GM21717 (cell line): ENCODE measurements around the gene RBM47.

Experiments used
- ATAC-seq: cut with Tn5 transposase; IDR thresholded peaks from one replicate; pipeline ENCODE4 v1.9.1; 2021; ENCODE audit warnings: mild to moderate bottlenecking, moderate library complexity; ENCODE audit not compliant: unreplicated experiment

RBM47 gene

GRCh38 chr4:40626183-40626990 is 3.3 kb downstream of the RBM47 start:
- no peak for ATAC-seq

DNA sequence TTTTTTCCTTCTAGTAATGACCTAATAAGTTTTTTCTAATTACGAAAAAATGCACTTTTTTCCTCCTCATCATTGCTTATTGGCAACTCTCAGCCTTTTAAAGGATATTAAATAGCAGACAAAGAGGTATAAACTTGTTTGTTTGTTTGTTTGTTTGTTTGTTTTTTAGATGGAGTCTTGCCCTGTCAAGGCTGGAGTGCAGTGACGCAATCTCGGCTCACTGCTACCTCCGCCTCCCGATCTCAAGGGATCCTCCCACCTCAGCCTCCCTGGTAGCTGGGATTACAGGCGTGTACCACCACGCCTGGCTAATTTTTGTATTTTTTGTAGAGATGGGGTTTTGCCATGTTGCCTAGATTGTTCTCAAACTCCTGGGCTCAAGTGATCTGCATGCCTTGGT is 6.0 kb downstream of the RBM47 start:
- ATAC-seq: no peak

DNA sequence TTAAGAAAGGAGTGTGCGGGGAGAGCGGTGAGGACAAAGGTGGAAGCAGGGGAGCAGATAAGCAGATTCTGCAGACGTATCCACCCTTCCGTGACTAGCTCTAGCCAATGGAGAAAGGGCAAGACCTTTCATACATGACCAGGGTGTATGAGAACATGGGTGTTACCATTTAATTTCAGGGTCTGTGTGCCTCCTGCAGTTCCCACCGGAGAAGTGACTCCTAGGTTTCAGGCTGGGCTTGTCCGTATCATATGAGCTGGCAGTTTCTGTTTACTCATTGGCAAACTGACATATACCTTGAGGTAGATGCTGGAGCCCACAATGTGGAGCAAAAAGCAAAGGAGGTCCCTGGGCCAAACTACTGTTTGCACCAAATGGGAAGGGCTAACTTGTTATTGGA is 6.8 kb downstream of the RBM47 start:
- no peak for ATAC-seq

DNA sequence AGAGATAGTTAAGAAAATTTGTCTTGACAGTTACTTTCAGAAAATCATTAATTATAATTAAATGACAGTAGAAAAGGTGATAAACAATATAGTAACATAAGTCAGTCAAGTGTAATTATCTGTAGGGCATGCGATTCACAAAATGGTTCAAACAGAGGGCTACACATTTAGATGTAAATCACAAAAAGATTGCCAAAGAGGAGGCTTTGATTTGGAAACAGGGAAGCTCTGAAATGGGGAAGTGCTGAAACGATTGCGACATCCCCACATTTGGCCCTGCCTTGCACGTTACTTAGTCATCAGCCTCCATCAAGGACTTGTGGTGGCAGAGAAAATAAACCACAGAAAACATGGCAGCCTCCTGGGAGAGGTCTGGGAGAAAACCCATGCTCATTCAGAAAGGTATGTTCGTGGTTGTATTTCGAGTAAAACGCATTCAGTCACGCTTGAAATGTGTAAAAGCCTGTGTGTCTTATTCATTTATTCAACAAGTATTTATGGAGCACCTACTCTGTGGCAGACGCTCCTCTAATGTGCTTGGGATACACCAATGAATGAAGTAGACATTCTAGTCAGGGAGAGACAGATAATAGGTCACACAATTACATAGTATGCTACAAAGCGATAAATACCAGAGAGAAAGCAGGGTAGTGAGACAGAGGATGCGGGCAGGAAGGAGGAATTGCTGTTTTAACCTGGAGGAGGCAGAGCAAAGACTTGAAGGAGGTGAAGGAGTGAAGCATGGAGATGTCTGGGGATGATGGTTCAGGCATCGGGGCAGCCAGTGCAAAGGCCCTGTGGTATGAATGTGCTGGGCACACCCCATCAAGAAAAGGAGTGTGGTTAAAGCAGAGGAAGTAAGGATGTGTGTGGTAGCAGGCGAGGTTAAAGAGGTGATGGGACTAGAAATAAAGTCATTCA is 7.8 kb downstream of the RBM47 start:
- ATAC-seq: peak; percentile 61

- ATAC-seq: no peak
Observed at GRCh38 chr4:40621229-40621591, 8.5 kb downstream of the RBM47 start.

DNA sequence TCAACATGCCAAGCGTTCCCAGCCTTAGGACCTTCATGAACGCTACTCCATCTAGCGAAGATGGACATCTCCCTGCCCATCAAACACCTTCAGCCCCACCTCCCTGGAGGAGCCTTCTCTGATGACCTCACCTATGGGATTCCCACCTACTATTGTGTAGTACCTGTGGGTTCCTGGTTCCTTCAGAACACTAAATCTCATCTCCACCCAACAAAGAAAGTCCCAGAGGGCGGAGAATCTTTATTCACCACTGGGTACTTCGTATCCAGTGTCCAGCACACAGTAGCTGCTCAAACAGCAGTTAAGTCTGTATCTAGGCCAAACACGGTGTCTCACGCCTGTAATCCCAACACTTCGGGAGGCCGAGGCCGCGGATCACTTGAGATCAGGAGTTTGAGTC is 10.1 kb downstream of the RBM47 start:
- no peak for ATAC-seq

DNA sequence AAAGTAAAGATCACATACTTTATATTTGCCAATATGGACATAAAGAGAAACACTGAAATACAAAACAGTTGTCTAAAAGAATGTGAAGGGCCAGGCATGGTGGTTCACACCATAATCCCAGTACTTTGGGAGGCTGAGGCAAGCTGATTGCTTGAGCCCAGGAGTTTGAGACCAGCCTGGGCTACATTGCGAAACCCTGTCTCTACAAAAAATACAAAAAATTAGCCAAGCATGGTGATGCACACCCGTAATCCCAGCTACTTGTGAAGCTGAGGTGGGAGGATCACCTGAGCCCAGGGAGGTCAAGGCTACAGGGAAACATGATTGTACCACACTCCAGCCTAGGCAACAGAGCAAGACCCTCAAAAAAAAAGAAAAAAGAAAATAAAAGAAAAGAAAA is 11.8 kb downstream of the RBM47 start:
- no peak for ATAC-seq

- ATAC-seq: no peak
Observed at GRCh38 chr4:40614031-40614430, 15.6 kb downstream of the RBM47 start.

DNA sequence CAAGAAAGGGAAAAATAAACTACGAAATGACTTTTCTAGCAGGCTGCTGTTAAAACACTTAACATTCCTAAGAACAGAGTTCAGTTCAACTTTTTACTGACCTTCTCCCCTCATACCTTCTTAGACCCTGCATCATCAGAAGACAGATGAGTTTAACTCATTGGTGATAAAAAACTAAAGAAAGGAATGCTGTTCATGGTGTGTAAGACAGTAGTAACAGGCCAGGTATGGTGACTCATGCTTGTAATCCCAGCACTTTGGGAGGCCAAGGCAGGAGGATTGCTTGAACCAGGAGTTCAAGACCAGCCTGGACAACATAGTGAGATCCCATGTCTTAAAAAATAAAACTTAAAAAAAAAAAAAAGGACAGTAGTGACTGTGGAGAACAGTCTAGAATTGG is 16.2 kb downstream of the RBM47 start:
- no peak for ATAC-seq

DNA sequence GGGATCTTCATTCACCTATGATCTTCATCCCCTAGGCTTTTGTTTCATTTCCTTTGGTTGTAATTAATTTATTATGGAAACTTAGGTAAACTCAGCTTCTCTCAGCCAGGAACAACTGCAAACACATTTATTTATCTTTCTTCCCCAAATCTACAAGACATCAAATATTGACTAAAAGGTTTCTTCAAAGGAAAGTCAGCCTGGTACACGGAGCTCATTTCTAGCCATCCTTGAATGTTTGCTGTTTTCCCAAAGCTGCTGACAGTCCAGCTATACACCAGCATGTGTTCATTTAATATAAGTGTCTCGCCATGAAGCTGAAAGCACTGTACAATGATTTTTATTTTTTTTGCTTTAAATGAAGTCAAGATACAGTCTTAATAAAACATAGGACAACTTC is 16.8 kb downstream of the RBM47 start:
- ATAC-seq: no peak

DNA sequence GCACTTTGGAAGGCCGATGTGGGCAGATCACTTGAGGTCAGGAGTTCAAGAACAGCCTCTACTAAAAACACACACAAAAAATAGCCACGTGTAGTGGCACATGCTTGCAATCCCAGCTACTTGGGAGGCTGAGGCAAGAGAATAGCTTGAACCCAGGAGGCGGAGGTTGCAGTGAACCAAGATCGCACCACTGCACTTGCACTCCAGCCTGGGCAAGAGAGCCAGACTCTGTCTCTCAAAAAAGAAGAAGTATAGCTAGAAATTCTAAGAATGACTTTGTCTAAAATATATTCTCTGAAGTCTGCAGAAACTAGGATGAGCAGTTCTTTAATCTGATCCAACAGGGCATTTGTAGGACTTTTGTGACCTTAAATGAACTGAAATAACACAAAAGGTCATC is 17.4 kb downstream of the RBM47 start:
- no peak for ATAC-seq

DNA sequence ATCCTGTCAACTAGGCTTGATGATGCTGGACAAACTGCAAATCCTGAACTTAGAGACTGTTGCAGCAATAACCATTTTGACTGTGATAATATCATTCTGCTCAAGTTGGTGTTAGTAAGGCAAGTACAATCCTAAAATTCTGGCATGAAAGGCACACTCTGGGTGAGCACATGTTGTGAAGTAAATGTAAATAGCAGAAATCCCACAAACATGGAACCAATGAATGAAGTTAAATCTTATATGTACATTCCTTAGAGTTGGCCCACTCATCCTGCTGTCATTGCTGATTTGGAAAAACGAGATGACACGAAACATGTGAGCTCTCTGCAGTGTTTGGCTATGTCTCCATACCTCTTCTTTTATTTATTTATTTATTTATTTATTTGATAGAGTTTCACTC is 21.0 kb downstream of the RBM47 start:
- ATAC-seq: no peak

DNA sequence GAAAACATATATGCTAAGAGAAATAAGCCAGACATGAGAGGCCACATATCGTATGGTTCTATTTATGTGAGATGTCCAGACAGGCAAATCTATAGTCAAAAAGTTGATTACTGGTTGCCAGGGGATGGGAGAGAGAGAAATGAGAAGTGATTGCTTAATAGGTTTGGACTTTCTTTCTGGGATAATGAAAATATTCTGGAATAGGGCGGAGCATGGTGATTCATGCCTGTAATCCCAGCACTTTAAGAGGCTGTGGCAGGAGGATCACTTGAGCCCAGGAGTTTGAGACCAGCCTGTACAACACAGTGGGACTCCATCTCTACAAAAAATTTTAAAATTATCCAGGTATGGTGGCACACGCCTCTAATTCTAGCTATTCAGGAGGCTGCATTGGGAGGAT is 22.4 kb downstream of the RBM47 start:
- no peak for ATAC-seq

DNA sequence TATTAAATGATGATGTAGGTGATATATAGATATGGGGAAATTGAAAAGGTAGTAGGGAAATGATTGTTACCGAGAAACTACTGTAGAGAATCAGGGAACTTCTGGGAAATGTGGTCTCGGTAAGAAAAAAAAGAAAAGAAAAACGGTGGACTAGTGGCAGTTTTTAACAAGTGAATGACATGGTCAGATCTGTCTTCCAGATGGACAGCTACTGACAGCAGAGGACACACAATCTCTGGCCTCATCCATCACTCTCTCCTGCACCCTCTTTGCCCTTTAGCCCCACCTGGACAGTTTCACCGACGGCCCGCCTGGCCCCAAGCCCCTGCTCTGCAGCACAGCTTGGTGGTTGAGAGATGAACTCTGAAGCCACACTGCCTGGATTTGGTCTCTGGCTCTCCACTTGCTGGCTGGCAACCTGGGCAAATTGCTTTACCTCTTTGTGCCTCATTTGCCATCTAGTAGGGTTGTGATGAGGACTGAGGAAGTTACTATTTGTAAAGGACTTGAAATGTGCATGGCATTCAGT is 23.4 kb downstream of the RBM47 start:
- no peak for ATAC-seq

GRCh38 chr4:40603281-40603680 is 26.4 kb downstream of the RBM47 start:
- no peak for ATAC-seq

GRCh38 chr4:40601641-40602040 is 28.0 kb downstream of the RBM47 start:
- ATAC-seq: no peak

DNA sequence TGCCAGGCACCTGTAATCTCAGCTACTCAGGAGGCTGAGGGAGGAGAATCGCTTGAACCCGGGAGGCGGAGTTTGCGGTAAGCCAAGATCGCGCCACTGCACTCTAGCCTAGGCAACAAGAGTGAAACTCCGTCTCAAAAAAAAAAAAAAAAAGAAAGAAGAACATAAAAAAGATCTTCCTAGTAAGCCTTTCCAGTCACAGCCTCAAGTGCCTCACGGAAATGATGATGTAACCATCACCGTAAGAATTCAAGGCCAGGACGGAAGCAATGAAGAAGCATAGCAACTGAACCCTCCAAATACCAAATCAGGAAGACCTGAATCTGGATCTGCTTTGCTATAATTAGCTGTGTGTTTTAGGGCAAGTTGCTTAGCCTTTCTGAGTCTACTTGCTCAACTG is 28.8 kb downstream of the RBM47 start:
- ATAC-seq: no peak

GRCh38 chr4:40599431-40599830 is 30.2 kb downstream of the RBM47 start:
- ATAC-seq: no peak

- no peak for ATAC-seq
Observed at GRCh38 chr4:40596522-40596921, 33.1 kb downstream of the RBM47 start.

- ATAC-seq: no peak
Observed at GRCh38 chr4:40595981-40596380, 33.7 kb downstream of the RBM47 start.

- no peak for ATAC-seq
Observed at GRCh38 chr4:40594261-40595178, 35.1 kb downstream of the RBM47 start.
